ENCODE measurements around the gene CUX1.
A peak's percentile ranks its signal among the peaks of the same experiment; 100 is the strongest.

The CUX1 gene

GRCh38 chr7:101868191-101868950, 50.9 kb downstream of the CUX1 start:
- Histone ChIP-seq H4K20me1 (ENCODE audit: control insufficient read depth, insufficient read depth, low read depth, low read length) (no peaks in the 10 kb centered on the region), H3F3A (ENCODE audit: control insufficient read depth, insufficient read depth) (peaks cover 36% of the 10 kb centered on the region), H3K4me1 (ENCODE audit: control insufficient read depth, low read length) (peaks cover 98% of the 10 kb centered on the region), H3K4me3 (ENCODE audit: low read length) (peak overlapping the region; percentile 76), H3K9me3 (ENCODE audit: control insufficient read depth, insufficient read depth, low read length) (no peaks in the 10 kb centered on the region), H3K4me2 (ENCODE audit: low read length) (peak overlapping the region; percentile 76), H3K27me3 (ENCODE audit: control insufficient read depth, low read length) (no peaks in the 10 kb centered on the region), H3K79me2 (ENCODE audit: control insufficient read depth, low read length) (peaks cover 90% of the 10 kb centered on the region), H3K9me2 (replicated peaks; ENCODE audit: control insufficient read depth, low read length) (no peaks in the 10 kb centered on the region), H3K36me3 (ENCODE audit: control insufficient read depth, low read length) (peaks cover 48% of the 10 kb centered on the region), H3K27ac (ENCODE audit: low read depth, low read length) (peak overlapping the region; percentile 90)
- TF ChIP-seq CTCF (IDR thresholded peaks at IDR 0.05; ENCODE audit: low read depth, low read length, poor library complexity, severe bottlenecking) = no peak
- no peak for TF ChIP-seq EZH2phosphoT487 (IDR thresholded peaks at IDR 0.05; ENCODE audit: borderline replicate concordance, low read length)

- Histone ChIP-seq H3F3A (ENCODE audit: control insufficient read depth, insufficient read depth) (peaks cover 29% of the 10 kb centered on the region), H3K36me3 (ENCODE audit: control insufficient read depth, low read length) (peaks cover 48% of the 10 kb centered on the region), H3K4me3 (ENCODE audit: low read length) (peak overlapping the region; percentile 76), H4K20me1 (ENCODE audit: control insufficient read depth, insufficient read depth, low read depth, low read length) (peaks cover 4% of the 10 kb centered on the region; the same call in 1 of the 2 replicates), H3K4me1 (ENCODE audit: control insufficient read depth, low read length) (peaks cover 98% of the 10 kb centered on the region), H3K9me3 (ENCODE audit: control insufficient read depth, insufficient read depth, low read length) (no peaks in the 10 kb centered on the region), H3K9me2 (replicated peaks; ENCODE audit: control insufficient read depth, low read length) (no peaks in the 10 kb centered on the region), H3K4me2 (ENCODE audit: low read length) (peak overlapping the region; percentile 76), H3K27ac (ENCODE audit: low read depth, low read length) (peak overlapping the region; percentile 90), H3K27me3 (ENCODE audit: control insufficient read depth, low read length) (no peaks in the 10 kb centered on the region), H3K79me2 (ENCODE audit: control insufficient read depth, low read length) (peaks cover 90% of the 10 kb centered on the region)
- TF ChIP-seq EZH2phosphoT487 (IDR thresholded peaks at IDR 0.05; ENCODE audit: borderline replicate concordance, low read length) = no peak
- TF ChIP-seq CTCF (IDR thresholded peaks at IDR 0.05; ENCODE audit: low read depth, low read length, poor library complexity, severe bottlenecking) = no peak
These were observed 51.8 kb downstream of the CUX1 start for GRCh38 chr7:101869026-101869900.

GRCh38 chr7:101869901-101870290, 52.5 kb downstream of the CUX1 start:
- no peaks in the 10 kb centered on the region for H3K27me3 ChIP-seq (ENCODE audit: control insufficient read depth, low read length)
- peak overlapping the region; percentile 90 for H3K27ac ChIP-seq (ENCODE audit: low read depth, low read length)
- peak overlapping the region; percentile 76 for H3K4me3 ChIP-seq (ENCODE audit: low read length)
- peaks cover 7% of the 10 kb centered on the region; the same call in 1 of the 2 replicates for H4K20me1 ChIP-seq (ENCODE audit: control insufficient read depth, insufficient read depth, low read depth, low read length)
- peaks cover 54% of the 10 kb centered on the region for H3K36me3 ChIP-seq (ENCODE audit: control insufficient read depth, low read length)
- peaks cover 95% of the 10 kb centered on the region for H3K79me2 ChIP-seq (ENCODE audit: control insufficient read depth, low read length)
- peak; percentile 64 for TF ChIP-seq CTCF (IDR thresholded peaks at IDR 0.05; ENCODE audit: low read depth, low read length, poor library complexity, severe bottlenecking)
- no peak for TF ChIP-seq EZH2phosphoT487 (IDR thresholded peaks at IDR 0.05; ENCODE audit: borderline replicate concordance, low read length)
- H3K4me1 ChIP-seq (ENCODE audit: control insufficient read depth, low read length) = peaks cover 98% of the 10 kb centered on the region
- peak overlapping the region; percentile 76 for H3K4me2 ChIP-seq (ENCODE audit: low read length)
- no peaks in the 10 kb centered on the region for H3K9me2 ChIP-seq (replicated peaks; ENCODE audit: control insufficient read depth, low read length)
- no peaks in the 10 kb centered on the region for H3K9me3 ChIP-seq (ENCODE audit: control insufficient read depth, insufficient read depth, low read length)
- H3F3A ChIP-seq (ENCODE audit: control insufficient read depth, insufficient read depth) = peaks cover 27% of the 10 kb centered on the region
